ENCODE results near the gene GTF3C4. TPM values are rescaled to one million over a fixed set of nuclear protein-coding genes. Genes with fewer than 3 reads are reported as not detected.
A peak's percentile ranks its signal among the peaks of the same experiment; 100 is the strongest.

The GTF3C4 gene
- total RNA-seq, 1 donor from 2014 or later, result 7.2 TPM

DNA sequence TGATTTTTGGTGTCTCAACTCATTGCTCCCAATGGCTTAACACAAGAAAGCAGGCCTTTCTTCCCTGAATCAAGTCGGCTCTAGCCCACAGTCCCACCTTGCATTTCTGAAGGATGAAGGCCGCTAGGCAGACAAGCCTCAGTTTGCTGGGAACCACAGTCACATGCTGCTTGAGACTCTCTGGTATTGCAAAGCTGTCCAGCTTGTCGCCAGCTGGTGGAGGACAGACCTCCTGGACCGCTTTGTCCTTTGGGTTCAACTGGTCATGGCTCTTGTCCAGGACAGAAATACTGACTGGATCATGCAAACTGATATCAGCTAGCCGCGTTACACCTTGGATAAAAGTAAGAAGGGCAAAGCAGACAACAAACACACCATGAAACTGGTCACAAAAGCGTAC is 23.5 kb upstream of the GTF3C4 start:
- TF ChIP-seq, protein P1, sequence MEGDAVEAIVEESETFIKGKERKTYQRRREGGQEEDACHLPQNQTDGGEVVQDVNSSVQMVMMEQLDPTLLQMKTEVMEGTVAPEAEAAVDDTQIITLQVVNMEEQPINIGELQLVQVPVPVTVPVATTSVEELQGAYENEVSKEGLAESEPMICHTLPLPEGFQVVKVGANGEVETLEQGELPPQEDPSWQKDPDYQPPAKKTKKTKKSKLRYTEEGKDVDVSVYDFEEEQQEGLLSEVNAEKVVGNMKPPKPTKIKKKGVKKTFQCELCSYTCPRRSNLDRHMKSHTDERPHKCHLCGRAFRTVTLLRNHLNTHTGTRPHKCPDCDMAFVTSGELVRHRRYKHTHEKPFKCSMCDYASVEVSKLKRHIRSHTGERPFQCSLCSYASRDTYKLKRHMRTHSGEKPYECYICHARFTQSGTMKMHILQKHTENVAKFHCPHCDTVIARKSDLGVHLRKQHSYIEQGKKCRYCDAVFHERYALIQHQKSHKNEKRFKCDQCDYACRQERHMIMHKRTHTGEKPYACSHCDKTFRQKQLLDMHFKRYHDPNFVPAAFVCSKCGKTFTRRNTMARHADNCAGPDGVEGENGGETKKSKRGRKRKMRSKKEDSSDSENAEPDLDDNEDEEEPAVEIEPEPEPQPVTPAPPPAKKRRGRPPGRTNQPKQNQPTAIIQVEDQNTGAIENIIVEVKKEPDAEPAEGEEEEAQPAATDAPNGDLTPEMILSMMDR (conservative IDR thresholded peaks at IDR 0.05; ENCODE audit: low read depth, low read length), result no peak
- H3K4me3 ChIP-seq (ENCODE audit: low read depth, low read length), result no peak overlapping the region
- DNase-seq (ENCODE audit: low read depth), result no peak

DNA sequence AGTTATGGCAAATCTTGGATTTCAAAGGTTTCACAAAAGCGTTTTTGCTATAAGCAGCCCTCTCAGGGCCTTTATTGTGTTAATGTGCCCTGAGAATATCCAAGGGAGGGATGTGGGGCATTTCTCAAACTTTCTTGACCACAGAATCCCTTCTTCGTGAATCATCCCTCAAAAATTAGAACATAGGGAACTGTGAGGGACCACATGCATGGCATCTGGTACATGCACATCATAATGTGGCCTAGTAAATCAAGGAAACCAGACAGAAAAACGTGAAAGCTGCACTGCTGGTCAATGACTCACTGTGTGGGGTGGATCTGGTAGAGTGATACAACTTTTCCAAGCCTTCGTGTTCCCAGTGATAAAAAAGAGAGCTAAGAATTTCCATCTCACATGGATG is 22.9 kb upstream of the GTF3C4 start:
- no peak overlapping the region for H3K4me3 ChIP-seq (ENCODE audit: low read depth, low read length)
- TF ChIP-seq, protein P1 (conservative IDR thresholded peaks at IDR 0.05; ENCODE audit: low read depth, low read length), result no peak
- DNase-seq (ENCODE audit: low read depth), result no peak

DNA sequence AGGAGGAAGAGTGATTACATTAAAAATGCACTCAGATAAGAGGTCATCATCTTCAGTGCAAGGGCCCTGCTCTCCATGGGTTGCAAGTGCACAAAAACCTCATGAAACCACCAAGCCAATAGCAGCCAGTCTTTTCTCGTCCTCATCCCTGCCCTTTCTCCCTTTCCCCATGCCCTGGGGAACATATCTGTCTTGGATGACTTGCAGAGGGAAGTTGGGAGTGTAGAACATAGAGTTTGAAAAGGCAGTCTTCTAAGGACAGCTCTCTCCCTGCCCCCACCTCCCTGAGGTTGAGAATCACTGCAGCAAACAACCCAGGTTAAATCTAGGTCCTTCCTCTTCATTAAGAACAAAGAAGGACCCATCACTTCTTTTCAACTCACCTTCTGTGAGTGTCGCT is 22.5 kb upstream of the GTF3C4 start:
- TF ChIP-seq, protein P1 (conservative IDR thresholded peaks at IDR 0.05; ENCODE audit: low read depth, low read length), result no peak
- DNase-seq (ENCODE audit: low read depth), result no peak
- H3K4me3 ChIP-seq (ENCODE audit: low read depth, low read length), result no peak overlapping the region

DNA sequence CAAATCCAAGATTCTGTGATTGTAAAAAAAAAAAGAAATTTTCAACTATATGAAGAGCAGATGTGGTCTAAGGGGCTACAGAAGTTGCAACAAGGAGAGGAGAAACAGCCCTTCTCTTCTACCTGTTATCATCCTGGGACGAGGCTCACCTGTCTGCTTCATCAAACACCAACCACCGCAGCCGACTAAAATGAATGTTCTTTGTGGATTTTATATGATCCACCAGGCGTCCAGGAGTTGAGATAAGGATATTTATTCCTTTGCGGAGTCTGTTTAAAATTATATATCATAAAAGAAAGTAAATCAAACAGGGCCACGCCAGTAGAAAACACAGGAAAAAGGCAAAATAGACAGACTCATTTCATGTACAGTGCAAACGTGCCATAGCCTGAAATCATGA is 22.0 kb upstream of the GTF3C4 start:
- TF ChIP-seq, protein P1 (conservative IDR thresholded peaks at IDR 0.05; ENCODE audit: low read depth, low read length), result no peak
- no peak overlapping the region for H3K4me3 ChIP-seq (ENCODE audit: low read depth, low read length)
- DNase-seq (ENCODE audit: low read depth), result no peak

DNA sequence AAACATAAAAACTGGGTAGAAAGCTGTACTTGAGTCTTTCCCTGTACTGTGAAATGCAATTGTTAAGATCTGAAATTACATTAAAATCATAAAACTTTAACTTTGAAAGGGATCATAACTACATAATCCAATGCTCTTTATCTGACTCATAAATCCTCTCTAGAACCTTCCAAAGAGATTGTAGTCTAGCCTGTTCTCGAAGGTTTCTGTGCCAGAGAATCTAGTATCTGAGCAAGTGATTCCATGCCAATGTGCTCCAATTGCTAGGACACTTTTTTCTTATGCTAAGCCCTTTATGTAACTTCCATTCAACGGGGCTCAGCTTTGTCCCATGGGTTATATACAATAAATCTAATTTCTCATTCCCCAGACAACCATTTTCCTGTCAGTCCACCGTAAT is 21.6 kb upstream of the GTF3C4 start:
- no peak for DNase-seq (ENCODE audit: low read depth)
- H3K4me3 ChIP-seq (ENCODE audit: low read depth, low read length), result no peak overlapping the region
- TF ChIP-seq, protein P1 (conservative IDR thresholded peaks at IDR 0.05; ENCODE audit: low read depth, low read length), result no peak

DNA sequence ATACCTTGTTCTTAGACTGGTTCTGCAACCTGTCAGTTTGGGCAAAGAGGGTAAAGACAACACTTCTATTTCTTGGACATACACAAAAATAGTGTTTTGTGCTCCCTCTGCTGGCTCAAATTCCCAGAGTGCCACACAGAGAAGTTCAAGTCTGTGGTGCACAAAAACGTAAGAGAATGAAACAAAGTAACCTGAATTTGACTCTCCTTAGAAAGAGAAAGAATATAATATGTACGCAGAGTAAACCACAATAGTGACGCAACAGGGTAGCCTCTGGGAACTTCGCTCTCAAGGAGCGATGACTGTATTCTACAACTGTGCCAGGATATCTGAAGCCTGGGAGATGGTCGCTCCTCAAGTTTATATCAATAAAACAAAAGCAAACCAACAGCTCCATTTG is 19.0 kb upstream of the GTF3C4 start:
- DNase-seq (ENCODE audit: low read depth), result no peak
- H3K4me3 ChIP-seq (ENCODE audit: low read depth, low read length), result no peak overlapping the region
- TF ChIP-seq, protein P1 (conservative IDR thresholded peaks at IDR 0.05; ENCODE audit: low read depth, low read length), result peak; percentile 57

DNA sequence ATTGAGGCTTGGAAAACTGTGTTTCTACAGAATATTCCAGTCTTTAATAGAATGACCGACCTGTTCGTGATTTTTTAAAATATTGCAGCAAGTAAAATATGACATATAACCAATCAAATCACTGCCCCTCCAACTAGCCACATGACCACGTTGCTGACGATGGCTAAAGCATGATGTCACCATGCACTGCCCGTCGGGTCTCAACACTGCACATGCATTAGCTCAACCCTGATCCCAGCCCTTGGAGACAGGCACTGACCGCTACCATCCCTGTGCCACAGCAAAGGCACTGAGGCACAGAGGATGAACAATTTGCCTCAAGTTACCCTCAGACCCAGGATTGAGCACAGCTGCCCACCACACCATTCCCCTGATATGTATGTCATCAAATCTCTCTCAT is 14.0 kb upstream of the GTF3C4 start:
- no peak overlapping the region for H3K4me3 ChIP-seq (ENCODE audit: low read depth, low read length)
- TF ChIP-seq, protein P1 (conservative IDR thresholded peaks at IDR 0.05; ENCODE audit: low read depth, low read length), result no peak
- no peak for DNase-seq (ENCODE audit: low read depth)

Data from epithelial cell of proximal tubule (primary cell).